SU-DHL-6 (cell line): ENCODE measurements around the gene SEMA4C.

Source experiments
- H2AFZ ChIP-seq: fragments of 200-600 bp; sonication (generic); 2 replicates; pipeline ENCODE4 v1.6.1; 2014; ENCODE audit warnings: low read depth, mild to moderate bottlenecking, moderate library complexity, mixed read lengths, antibody characterized with exemption, low read length; ENCODE audit not compliant: severe bottlenecking
- H3F3A ChIP-seq: fragments of 200-600 bp; shearing (Covaris generic); 2 replicates; pipeline ENCODE4 v1.6.0; 2016; ENCODE audit warnings: antibody characterized with exemption, mild to moderate bottlenecking; ENCODE audit not compliant: insufficient read depth
- H3K27ac ChIP-seq: fragments of 200-600 bp; sonication (generic); 2 replicates; pipeline ENCODE4 v1.5.1; 2016; ENCODE audit warnings: low read depth, mild to moderate bottlenecking, low read length, moderate library complexity, mixed read lengths
- H3K27me3 ChIP-seq: fragments of 200-600 bp; sonication (generic), shearing (Covaris generic); 2 replicates; pipeline ENCODE4 v1.6.0; 2014; ENCODE audit warnings: mild to moderate bottlenecking, low read length
- H3K36me3 ChIP-seq: fragments of 200-600 bp; sonication (generic); 2 replicates; pipeline ENCODE4 v1.6.1; 2014; ENCODE audit warnings: mild to moderate bottlenecking, low read length, mixed read lengths
- H3K4me2 ChIP-seq: fragments of 300-600, 200-600 bp; shearing (Covaris generic), sonication (generic); 2 replicates; pipeline ENCODE4 v1.6.0; 2014; ENCODE audit warnings: low read length, low read depth, mild to moderate bottlenecking; ENCODE audit not compliant: poor library complexity, severe bottlenecking
- H3K4me3 ChIP-seq: fragments of 200-600 bp; sonication (generic); 2 replicates; pipeline ENCODE4 v1.5.1; 2014; ENCODE audit warnings: antibody characterized with exemption, low read length, mild to moderate bottlenecking, mixed read lengths; ENCODE audit not compliant: insufficient read depth, poor library complexity, severe bottlenecking
- H3K79me2 ChIP-seq: fragments of 200-600 bp; sonication (generic); 2 replicates; pipeline ENCODE4 v1.6.1; 2014; ENCODE audit warnings: mild to moderate bottlenecking, low read length, moderate library complexity; ENCODE audit not compliant: insufficient read depth
- H3K9ac ChIP-seq: fragments of 200-600 bp; sonication (generic); 2 replicates; pipeline ENCODE4 v1.7.0; 2014; ENCODE audit warnings: mild to moderate bottlenecking, low read length
- H3K9me2 ChIP-seq: fragments of 200-600 bp; sonication (generic); replicated peaks from 2 replicates; pipeline ENCODE4 v1.6.1; 2014; ENCODE audit warnings: low read length; ENCODE audit not compliant: insufficient read depth
- H3K9me3 ChIP-seq: fragments of 200-600 bp; sonication (generic); 2 replicates; pipeline ENCODE4 v1.6.1; 2014; ENCODE audit warnings: low read length, mixed read lengths; ENCODE audit not compliant: insufficient read depth
- H4K20me1 ChIP-seq: fragments of 200-600 bp; sonication (generic); 2 replicates; pipeline ENCODE4 v1.6.1; 2014; ENCODE audit warnings: low read depth, mild to moderate bottlenecking, antibody characterized with exemption, low read length, moderate library complexity, mixed read lengths
- CTCF ChIP-seq: fragments of 200-600 bp; sonication (generic); IDR thresholded peaks from one replicate; pipeline ENCODE4 v1.5.1; 2017; ENCODE audit warnings: antibody characterized with exemption, mild to moderate bottlenecking, low read length, moderate library complexity; ENCODE audit not compliant: insufficient read depth, poor library complexity, severe bottlenecking
- EZH2phosphoT487 ChIP-seq: fragments of 200-600 bp; sonication (generic), shearing (Covaris generic); conservative IDR thresholded peaks from 2 replicates; pipeline ENCODE4 v1.6.1; 2018; ENCODE audit warnings: mild to moderate bottlenecking, antibody characterized with exemption, low read length, moderate library complexity, mixed read lengths

Gene SEMA4C

GRCh38 chr2:96839293-96839874, 30.5 kb downstream of the SEMA4C start:
- H3K27ac ChIP-seq, result peak overlapping the region; percentile 16; the same call in 1 of the 2 replicates
- no peaks in the 10 kb centered on the region for H3K79me2 ChIP-seq
- peak overlapping the region; percentile 38 for H3K4me2 ChIP-seq
- no peaks in the 10 kb centered on the region for H3K36me3 ChIP-seq
- no peak for TF ChIP-seq EZH2phosphoT487
- no peak for TF ChIP-seq CTCF
- no peaks in the 10 kb centered on the region for H3K9me2 ChIP-seq
- H3K9ac ChIP-seq, result peak overlapping the region; percentile 34
- peak overlapping the region; percentile 70 for H2AFZ ChIP-seq
- no peaks in the 10 kb centered on the region for H3F3A ChIP-seq
- no peak overlapping the region for H3K4me3 ChIP-seq
- H3K9me3 ChIP-seq, result no peaks in the 10 kb centered on the region
- H3K27me3 ChIP-seq, result no peaks in the 10 kb centered on the region
- no peaks in the 10 kb centered on the region for H4K20me1 ChIP-seq

GRCh38 chr2:96838345-96839292, 31.3 kb downstream of the SEMA4C start:
- peak overlapping the region; percentile 34 for H3K9ac ChIP-seq
- H3K9me3 ChIP-seq, result no peaks in the 10 kb centered on the region
- no peaks in the 10 kb centered on the region for H3K9me2 ChIP-seq
- H3K27me3 ChIP-seq, result no peaks in the 10 kb centered on the region
- H3K4me3 ChIP-seq, result no peak overlapping the region
- H4K20me1 ChIP-seq, result no peaks in the 10 kb centered on the region
- H3K4me2 ChIP-seq, result peak overlapping the region; percentile 38
- no peak for TF ChIP-seq EZH2phosphoT487
- no peak for TF ChIP-seq CTCF
- no peaks in the 10 kb centered on the region for H3K36me3 ChIP-seq
- no peaks in the 10 kb centered on the region for H3K79me2 ChIP-seq
- no peaks in the 10 kb centered on the region for H3F3A ChIP-seq
- H2AFZ ChIP-seq, result peak overlapping the region; percentile 70
- H3K27ac ChIP-seq, result peak overlapping the region; percentile 16; the same call in 1 of the 2 replicates

GRCh38 chr2:96837575-96837974, 32.3 kb downstream of the SEMA4C start:
- H3K4me2 ChIP-seq, result no peak overlapping the region
- H3K4me3 ChIP-seq, result no peak overlapping the region
- no peaks in the 10 kb centered on the region for H4K20me1 ChIP-seq
- no peak for TF ChIP-seq CTCF
- TF ChIP-seq EZH2phosphoT487, result no peak
- no peaks in the 10 kb centered on the region for H3K9me3 ChIP-seq
- H3K79me2 ChIP-seq, result no peaks in the 10 kb centered on the region
- no peaks in the 10 kb centered on the region for H3F3A ChIP-seq
- no peaks in the 10 kb centered on the region for H3K9me2 ChIP-seq
- H3K36me3 ChIP-seq, result 0 out of 2 replicates have a peak, but pooled peaks cover 3% of the 10 kb centered on the region
- no peak overlapping the region for H2AFZ ChIP-seq
- H3K27me3 ChIP-seq, result no peaks in the 10 kb centered on the region
- no peak overlapping the region for H3K9ac ChIP-seq
- no peak overlapping the region for H3K27ac ChIP-seq
